ENCODE results near the gene KLHL12.

Gene KLHL12

DNA sequence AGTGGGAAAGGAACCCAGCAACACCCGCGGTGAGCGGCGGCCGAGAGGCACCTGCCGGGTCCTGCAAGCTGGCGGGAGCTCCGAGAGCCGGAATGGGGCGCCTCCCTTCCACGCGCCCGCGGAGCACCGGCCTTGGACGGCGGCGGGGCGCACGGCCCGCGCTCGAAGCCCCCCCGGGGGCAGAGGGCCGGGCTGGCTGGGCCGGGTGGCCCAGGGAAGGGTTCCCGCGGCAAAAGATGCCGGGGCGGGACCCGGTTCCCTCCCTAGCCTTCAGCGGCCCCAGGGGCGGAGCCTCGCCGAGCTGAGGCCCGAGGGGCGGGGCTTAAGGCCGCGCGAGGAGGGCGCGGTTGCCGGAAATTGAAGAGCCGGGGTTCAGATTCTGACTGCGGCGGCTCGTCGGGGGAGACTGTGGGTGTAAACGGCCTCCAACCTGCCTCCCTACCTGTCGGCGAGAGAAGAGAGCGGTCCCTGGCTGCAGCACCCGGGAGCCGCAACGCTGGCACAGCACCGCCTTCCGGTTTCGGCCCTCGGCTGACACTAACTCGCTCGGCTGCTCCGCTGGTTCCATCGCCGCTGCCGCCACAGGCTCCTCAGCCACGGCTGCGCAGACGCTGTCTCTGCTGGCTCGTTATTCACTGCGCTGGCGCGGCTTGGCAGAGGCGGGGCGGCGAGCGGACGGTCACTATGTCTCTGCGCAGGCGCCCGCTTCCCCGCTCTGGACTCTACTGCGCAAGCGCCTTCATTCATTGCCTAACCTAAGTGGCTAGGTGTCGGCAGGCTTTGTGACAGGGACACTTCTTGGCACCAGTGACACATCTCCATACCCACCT lies 38.3 kb downstream of the KLHL12 start, which contains the start of gene RABIF:
Gene RABIF, minus strand, starts transcription at position 619 of the 830 bp plus-strand sequence. Its CDS starts 51 bp downstream, at position 568.
- peak; percentile 71 to 95 (median 88) for DNase-seq (ENCODE audit: low read depth in 2 of 3, low spot score in 2 of 3)

DNA sequence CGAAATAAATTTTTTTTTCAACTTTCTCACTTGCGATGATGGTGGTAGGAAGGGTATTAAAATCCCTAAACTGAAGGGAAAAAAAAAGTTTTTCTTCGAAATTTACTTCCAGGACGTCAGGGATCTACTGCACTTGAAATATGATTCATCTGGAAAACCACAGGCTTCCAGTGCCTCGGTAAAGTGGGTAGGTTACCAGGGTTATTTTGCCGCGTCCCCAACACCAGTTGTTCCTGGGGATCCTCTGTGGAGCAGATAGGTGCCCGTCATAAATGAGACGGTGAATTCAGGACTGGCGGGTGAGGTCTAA lies 38.9 kb downstream of the KLHL12 start:
- no peak for DNase-seq (ENCODE audit: low read depth in 2 of 3, low spot score in 2 of 3)

DNA sequence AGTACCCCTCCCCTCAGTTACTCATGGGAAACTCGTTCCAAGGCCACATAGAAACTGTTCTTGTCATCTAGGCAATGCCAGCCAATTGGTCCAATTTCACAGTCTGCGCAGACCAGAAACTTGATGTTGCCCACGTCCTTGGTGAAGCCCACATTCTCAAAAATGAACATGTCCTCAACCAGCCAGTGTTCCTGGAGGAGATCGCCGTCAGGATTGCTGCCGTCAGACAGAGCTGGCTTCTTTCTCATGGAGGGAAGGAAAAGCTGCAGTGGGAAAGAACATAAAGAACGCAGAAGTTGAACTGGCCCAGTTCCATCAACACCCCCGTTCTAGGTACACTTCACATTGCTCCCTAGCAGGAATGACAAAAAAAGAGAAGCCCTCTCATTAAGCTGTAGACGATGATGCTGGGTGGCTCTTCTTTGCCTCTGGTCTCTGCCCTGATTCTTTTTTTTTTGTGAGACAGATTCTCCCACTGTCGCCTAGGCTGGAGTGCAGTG lies 46.0 kb downstream of the KLHL12 start:
- DNase-seq (ENCODE audit: low read depth in 2 of 3, low spot score in 2 of 3), result no peak

DNA sequence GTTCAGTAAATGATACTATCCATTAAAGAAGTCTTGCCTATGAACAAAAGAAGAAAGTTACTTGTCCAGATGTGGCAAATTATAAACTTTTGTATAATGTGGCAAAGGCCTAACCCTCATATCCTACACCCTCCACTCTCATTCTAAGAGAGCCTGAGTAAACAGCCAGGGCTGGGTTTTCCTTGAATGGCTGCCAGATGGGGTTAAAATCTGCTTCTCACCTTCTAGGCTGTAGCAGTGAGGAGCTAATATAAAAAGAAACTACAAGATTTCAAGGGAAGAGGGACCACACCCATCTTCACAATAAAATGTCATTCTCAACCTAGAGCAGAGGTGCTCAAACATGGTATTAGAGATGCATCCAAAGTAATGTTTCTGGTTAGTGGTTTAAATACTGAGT lies 47.0 kb downstream of the KLHL12 start:
- DNase-seq (ENCODE audit: low read depth in 2 of 3, low spot score in 2 of 3), result no peak

DNA sequence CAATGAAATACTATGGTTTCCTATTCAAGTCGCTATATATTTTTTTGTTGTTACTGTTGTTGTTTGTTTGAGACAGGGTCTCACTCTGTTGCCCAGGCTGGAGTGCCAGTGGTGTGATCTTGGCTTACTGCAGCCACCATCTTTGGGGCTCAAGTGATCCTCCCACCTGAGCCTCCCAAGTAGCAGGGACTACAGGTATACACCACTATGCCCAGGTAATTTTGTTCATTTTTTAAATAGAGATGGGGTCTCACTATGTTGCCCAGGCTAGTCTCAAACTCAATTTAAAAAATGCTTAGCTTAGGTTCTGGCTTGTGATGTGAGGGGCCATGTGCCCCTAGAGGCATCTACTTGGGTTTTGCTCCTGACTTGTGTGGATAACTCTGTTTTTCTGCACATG lies 47.9 kb downstream of the KLHL12 start:
- no peak for DNase-seq (ENCODE audit: low read depth in 2 of 3, low spot score in 2 of 3)

DNA sequence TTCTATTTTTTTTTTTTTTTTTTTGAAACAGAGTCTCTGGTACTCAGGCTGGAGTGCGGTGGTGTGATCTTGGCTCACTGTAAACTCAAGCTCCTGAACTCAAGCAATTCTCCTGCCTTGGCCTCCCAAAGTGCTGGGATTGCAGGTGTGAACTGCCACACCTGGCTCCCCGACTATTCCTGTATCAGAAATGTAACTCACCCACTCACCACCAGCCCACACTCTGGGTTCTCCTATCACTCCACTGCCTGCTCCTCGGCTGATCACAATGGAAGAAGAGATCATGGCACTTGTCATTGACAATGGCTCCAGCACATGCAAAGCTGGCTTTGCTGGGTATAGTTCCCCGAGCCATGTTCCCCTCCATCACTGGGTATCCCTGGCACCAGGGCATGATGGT lies 54.0 kb downstream of the KLHL12 start:
- DNase-seq (ENCODE audit: low read depth in 2 of 3, low spot score in 2 of 3), result no peak

DNA sequence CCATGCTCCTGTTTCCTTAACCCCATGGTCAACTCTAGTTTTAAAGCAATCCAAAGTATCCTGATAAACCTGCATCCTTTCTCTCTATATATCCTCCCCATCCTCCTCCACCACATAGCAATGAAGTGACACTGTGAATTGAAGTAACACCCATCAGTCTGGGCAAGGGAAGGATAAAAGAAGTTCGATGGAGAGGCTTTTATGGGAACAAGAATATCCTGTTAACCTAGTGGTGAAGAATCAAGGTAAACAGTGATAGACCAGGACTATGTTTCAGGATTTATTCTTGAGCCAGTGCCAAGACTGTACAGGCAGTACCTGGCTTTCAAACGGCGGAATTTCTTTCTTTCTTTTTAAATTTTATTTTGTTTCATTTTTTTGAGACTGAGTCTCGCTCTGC lies 55.7 kb downstream of the KLHL12 start:
- no peak for DNase-seq (ENCODE audit: low read depth in 2 of 3, low spot score in 2 of 3)

DNA sequence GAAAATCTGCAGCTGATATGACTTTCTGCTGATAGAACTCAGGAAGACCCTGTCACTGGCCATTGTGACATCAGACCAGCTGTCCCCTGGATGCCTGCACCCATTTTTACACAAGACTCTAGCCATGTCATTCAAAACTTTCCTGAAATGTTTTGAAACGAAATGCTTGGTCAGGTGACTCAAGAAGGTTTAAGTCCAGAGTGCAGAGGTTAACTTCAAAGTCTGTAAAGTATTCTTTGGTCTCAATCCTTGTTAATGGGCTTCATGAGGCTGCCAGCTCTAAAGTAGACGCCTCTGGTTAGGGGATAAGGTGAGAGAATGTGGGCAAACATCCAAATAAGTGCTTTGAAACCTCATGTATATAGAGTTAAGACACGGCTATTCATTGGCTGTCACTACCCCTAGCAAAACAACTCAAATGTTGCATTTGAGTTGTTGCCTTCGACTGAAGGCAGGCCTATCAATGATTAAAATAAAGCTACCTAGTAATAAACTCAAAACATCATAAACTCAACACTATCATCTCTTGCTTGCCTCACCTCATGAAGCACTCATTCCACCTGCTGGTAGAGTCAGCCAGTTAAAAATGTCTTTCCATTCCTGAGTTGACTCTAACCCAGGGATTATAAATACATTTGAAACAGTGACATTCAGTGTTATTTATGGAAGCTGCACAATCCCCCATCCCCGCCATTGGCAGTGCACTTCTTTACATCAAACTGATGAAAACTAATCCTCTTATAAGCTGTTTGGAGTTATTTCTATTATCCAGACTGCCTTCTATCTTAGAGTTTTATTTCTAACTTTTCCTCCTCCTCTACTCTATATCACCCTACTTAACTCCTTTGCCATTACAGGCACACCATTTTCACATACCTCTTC lies 64.1 kb downstream of the KLHL12 start:
- no peak for DNase-seq (ENCODE audit: low read depth in 2 of 3, low spot score in 2 of 3)

DNA sequence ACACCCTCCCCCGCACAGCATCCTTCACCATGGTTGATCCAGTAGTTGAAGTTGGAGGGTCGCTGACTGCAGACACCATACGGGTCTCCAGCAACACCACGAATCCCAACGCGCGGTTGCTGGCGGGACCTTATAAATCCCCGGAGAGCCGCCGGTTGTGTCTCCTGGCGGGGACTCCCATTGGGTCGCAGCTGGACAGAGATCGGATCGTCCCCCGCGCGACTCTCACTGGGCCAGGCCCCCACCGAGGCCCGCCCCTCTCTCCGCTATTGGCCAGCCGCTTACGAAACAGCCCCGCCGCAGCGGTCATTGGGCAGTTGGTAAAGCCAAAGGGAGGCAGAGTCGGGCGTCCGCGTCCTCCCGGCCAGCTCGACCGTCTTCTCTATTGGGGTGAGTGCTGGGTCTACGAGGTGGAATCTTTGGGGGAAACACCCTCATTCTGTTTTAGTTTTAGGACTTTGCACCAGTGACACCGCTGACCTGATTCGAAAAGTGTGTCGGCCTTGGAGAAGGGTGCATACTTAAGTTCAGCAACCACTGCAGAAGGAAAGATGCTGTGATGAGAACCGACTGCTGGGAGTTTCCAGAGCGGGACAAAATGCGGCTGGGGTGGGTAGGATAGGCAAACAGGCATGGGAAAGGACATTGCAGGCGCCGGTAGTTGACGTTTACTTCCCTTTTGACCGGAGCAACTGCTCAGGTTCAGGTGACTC lies 65.5 kb downstream of the KLHL12 start:
- peak in 2 of 3 experiments; percentile 19 to 30 for DNase-seq (ENCODE audit: low read depth in 2 of 3, low spot score in 2 of 3)

DNA sequence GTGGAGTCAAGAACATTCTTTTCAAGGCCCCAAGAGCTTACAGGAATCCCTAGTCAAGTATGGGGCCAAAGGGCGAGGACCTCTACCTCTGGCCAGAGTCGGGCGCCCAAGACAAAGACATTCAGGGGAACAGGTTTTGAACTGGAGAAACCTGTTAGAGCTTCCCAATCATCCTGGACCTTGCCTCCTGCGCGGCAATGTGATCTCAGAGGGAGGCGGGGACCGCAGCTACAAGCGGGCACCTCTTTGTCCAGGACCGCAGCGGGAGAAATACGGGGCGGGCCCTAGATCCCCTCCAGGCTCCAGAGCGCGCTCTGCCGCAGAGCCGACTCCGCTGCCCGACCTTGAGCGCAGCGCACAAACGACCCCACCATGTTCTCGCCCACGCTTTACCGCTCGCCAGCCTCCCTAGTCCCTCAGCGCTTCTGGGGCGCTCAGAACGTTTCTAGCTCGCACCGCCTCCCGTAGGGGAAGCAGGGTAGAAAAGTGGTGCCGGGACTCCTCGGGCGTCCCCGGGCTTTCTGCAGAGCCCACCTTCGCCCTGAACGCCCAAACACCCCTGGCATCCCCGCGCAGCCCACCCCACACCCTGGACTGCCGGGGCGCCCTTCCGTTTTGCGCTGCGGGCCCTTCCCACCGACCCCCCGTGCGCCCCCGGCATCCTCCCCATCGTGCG lies 66.2 kb downstream of the KLHL12 start:
- DNase-seq (ENCODE audit: low read depth in 2 of 3, low spot score in 2 of 3), result no peak

DNA sequence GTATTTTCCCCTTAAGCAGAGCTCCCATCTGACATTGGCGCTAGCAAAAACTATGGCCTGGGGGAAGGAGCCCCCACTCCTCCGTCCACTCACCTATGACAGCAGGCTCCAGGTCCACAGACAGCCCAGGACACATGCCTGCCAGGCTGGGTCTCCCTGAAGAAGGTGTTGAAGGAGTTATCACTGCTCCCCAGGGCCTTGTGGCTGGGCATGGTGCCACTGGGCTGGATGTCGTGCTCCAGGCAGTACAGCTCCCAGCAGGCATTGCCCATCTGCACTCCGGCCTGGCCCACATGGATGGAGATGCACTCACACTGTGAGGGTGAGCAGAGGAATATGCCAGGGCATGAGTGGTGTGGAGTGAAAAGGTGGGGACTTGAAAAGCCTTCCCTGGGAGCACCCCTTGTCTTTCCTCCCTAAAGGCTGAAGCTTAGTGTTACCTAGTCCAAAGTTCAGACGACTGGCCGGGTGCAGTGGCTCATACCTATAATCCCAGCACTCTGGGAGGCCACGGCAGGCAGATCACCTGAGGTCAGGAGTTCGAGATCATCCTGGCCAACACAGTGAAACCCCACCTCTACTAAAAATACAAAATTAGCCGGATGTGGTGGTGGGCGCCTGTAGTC lies 68.1 kb downstream of the KLHL12 start:
- no peak for DNase-seq (ENCODE audit: low read depth in 2 of 3, low spot score in 2 of 3)

DNA sequence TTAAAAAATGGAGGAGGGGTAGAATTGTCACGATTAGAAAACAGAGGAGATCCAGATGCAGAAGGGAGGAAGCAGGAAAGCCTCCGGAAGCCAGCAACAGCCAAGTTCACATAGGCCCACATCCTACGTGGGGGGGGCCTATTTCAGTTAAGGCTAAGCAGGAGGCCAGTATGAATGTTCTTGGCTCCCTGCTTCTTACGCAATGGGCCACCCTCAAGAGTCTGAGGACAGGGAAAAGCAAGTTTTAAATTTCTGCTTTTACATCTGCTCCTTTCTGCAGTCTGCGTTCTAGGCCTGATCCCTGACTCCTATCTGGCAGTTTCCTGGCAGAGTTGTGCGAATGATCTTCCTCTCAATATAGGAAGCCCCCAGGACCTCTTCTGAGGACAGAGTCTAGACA lies 68.7 kb downstream of the KLHL12 start:
- no peak for DNase-seq (ENCODE audit: low read depth in 2 of 3, low spot score in 2 of 3)

DNA sequence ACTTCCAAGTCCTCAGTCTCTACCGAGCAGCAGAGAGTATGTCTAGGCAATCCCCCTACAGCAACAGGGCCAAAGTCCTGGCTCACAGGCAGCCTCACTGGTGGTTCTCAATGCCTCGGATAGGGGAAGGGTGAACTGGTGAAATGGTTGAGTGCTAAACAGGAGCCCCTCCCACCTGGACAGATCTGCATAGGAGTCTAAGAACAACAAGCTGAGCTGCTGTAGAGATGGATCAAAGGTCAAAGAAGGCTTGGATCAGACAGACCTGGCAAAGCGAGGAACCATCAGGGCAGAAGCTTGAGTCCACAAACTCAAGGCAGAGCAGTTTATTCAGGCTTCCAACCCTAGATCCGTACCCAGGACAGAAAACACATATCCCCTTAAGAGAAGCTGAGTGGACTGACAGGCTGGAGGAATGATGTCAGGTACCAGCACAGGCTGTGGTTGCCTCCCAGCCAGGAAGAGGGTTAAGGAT lies 69.9 kb downstream of the KLHL12 start:
- no peak for DNase-seq (ENCODE audit: low read depth in 2 of 3, low spot score in 2 of 3)

DNA sequence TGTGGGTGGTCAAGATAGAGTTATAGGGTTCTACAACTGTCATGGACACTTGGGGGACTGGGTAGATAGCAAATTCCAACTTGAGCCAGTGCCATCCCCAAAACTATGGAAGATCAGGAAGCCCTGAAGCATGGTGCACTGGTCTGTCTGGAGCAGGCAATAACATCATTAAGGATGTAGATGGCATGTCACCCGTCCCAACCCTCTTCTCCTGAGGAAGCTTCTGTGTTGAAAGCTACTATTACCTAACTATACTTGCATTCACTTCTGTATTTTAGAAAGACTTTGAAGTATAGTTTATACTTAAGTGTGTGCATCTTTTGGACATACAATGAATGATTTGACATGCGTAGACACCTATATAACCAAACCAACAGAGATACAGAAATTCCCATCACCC lies 71.0 kb downstream of the KLHL12 start:
- DNase-seq (ENCODE audit: low read depth in 2 of 3, low spot score in 2 of 3), result no peak

DNA sequence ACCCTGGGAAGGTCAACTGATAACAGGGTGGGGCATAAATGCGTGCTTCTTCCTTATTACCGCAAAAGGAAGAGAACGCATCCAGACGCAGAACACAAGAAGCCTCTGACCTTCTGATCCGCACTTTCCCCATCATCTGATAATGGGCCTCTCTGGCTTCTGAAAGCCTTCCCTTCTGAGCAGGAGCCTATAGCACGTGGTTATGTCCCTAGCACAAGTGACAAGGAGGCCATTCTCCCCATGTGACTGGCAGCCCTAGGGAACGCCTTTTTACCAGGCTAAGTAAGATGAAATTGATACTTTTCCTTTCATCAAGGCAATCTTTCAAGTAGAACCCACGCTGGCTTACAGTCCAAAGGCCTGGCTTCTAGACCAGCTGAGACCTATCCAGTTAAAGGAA lies 72.2 kb downstream of the KLHL12 start:
- DNase-seq (ENCODE audit: low read depth in 2 of 3, low spot score in 2 of 3), result no peak

DNA sequence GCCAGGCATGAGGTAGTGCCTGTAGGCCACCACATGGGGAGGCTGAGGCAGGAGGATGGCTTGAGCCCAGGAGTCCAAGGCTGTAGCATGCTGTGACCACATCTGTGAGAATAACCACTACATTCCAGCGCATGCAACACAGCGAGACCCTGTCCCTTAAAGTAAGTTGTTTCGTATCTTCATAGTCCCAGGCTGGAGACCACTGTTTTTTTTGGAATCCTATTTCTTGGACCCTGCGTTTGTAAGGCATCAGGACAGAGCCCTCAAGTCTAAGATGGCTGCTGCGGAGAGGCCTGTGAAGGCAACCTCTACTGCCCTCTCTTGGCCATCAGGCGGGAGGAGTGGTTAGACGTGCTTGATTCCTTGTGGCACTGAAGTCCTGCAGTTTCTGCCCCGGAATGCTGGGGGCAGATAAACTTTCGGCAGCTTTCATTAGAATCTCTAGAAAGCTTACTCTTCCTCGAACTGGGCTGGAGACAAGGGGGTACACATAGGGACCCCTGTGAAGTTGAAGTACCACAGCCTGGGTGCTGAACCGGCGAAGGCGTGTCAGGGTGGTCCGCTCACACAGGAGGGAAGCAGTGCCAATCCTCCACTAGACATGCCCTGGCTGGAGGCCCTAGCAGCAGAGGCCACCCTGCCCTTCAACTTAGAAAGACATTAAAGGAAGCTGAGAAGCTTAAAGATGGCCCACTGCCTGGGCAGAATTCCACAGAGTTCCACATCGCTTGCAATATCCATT lies 74.7 kb downstream of the KLHL12 start:
- no peak for DNase-seq (ENCODE audit: low read depth in 2 of 3, low spot score in 2 of 3)

DNA sequence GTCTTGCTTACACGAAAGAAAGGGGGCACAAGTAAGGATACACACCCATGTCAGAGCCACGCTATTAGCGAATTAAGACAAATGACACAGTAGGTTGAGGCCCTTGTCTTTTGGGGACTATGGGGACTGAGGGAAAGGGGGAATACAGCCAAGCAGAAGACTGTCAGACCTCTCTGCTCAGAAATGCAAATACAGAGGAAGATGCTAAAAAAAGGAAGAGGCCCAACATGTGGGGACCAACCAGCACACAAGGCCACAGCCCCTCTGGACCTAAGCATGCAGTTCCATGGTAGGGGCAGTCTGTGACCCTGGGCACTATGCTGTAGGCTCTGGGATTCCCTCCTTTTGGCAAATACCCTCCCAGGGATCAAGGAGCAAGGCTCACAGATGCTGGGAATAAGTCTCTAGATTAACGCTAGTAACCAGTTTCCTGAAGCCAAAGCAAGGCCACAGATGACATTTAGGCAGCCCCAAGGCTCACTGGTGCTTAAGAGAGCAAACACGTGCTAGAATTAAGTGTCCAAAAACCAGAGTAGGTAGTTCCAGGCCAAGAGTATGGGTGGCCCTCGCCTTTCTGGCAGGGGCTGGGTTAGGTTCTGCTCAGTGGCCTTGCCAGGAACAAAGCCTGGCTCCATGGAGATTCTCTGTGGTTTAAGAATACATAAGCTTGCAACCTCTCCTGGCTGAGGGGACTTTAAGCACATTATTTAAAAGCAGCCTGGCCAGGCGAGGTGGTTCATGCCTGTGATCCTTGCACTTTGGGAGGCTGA lies 76.3 kb downstream of the KLHL12 start:
- DNase-seq (ENCODE audit: low read depth in 2 of 3, low spot score in 2 of 3), result no peak

DNA sequence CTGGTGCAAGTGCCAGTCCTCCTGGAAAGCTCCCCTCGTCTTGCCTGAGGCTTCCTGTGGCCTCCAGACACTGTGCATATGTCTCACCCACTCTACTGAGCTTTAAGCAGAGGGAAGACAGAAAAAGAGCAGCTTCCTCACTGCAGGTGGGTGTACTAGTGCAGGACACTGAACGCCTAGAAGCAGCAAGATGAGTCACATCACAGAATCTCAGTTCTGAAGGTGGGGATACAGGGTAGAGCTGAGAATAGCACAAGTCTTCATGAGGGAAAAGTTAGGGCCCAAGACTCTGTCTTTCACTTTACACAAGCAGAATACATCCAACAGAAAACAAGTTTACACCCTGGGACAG lies 78.9 kb downstream of the KLHL12 start:
- DNase-seq (ENCODE audit: low read depth in 2 of 3, low spot score in 2 of 3), result no peak

DNA sequence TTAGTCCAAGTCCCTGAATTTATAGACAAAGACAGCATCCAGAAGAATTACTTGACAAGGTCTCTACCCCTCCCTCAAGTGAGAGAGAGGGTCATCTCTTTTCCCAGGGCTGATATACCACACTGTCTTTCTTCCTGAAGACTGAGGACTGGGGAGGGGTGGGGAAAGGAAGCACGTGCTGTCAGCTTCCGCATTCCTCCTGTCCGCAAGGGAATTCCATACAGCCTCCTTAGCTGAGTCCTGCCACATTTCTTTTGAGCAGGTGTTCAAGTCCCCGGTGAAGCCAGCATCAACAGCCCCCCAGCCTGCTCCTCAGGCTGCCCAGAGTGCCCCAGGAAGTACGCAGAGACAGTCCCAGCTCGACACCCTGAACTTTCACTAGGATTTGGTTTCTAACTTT lies 82.1 kb downstream of the KLHL12 start:
- no peak for DNase-seq (ENCODE audit: low read depth in 2 of 3, low spot score in 2 of 3)
